Measurements from ENCODE around the gene CLCNKA. TPM values are rescaled to one million over a fixed set of nuclear protein-coding genes. Genes with fewer than 3 reads are reported as not detected.
A peak's percentile ranks its signal among the peaks of the same experiment; 100 is the strongest.

CLCNKA gene
- total RNA-seq, 1 experiment from 2014 or later, result 1.0 TPM

- H4K20me1 ChIP-seq (ENCODE audit: insufficient read depth), result no peaks in the 10 kb centered on the region
- no peaks in the 10 kb centered on the region for H3K27me3 ChIP-seq (ENCODE audit: insufficient read depth, low read depth)
- no peak overlapping the region for H2AFZ ChIP-seq
- no peaks in the 10 kb centered on the region for H3K36me3 ChIP-seq (ENCODE audit: low read depth)
- peaks cover 35% of the 10 kb centered on the region for H3F3A ChIP-seq (ENCODE audit: insufficient read depth, low read depth)
- peaks cover 42% of the 10 kb centered on the region for H3K4me1 ChIP-seq (replicated peaks; ENCODE audit: insufficient read depth)
- POLR2A ChIA-PET (ENCODE audit: unreplicated experiment), result no interaction called here
- no TSS peak for BruUV-seq (replicated peaks)
- no peak for TF ChIP-seq EZH2 (IDR thresholded peaks at IDR 0.05; ENCODE audit: low read depth)
- no peak overlapping the region for H3K27ac ChIP-seq
- no peaks in the 10 kb centered on the region for H3K79me2 ChIP-seq (ENCODE audit: low read depth)
- intact Hi-C loops (cut with micrococcal nuclease; ENCODE audit: unreplicated experiment), result no loop called here
- H3K9me2 ChIP-seq (ENCODE audit: insufficient read depth), result no peaks in the 10 kb centered on the region
- no peaks in the 10 kb centered on the region for H3K9me3 ChIP-seq (ENCODE audit: insufficient read depth, low read depth)
- no peak overlapping the region for H3K4me3 ChIP-seq
- DNase-seq, result no peak
- peak overlapping the region; percentile 79 for H3K4me2 ChIP-seq
- CTCF ChIA-PET, result interaction anchor here (0.6 to 0.7 kb wide), 2 partner anchors 74 to 143 kb away, joined by 3 read pairs; no protein-coding TSS in a partner anchor
These were observed 52.4 kb downstream of the CLCNKA start for GRCh38 chr1:16074217-16074616.

- peak overlapping the region; percentile 71 for H3K4me2 ChIP-seq
- CTCF ChIA-PET, result no interaction called here
- POLR2A ChIA-PET (ENCODE audit: unreplicated experiment), result no interaction called here
These were observed 53.6 kb downstream of the CLCNKA start for GRCh38 chr1:16075337-16076030.

GRCh38 chr1:16076031-16076864 lies 54.4 kb downstream of the CLCNKA start:
- Histone ChIP-seq H2AFZ (no peak overlapping the region), H3K27me3 (ENCODE audit: insufficient read depth, low read depth) (no peaks in the 10 kb centered on the region), H3F3A (ENCODE audit: insufficient read depth, low read depth) (peaks cover 43% of the 10 kb centered on the region), H4K20me1 (ENCODE audit: insufficient read depth) (no peaks in the 10 kb centered on the region), H3K4me2 (peak overlapping the region; percentile 71), H3K79me2 (ENCODE audit: low read depth) (no peaks in the 10 kb centered on the region), H3K36me3 (ENCODE audit: low read depth) (no peaks in the 10 kb centered on the region), H3K4me3 (no peak overlapping the region), H3K27ac (peak overlapping the region; percentile 48), H3K9me3 (ENCODE audit: insufficient read depth, low read depth) (no peaks in the 10 kb centered on the region), H3K9me2 (ENCODE audit: insufficient read depth) (no peaks in the 10 kb centered on the region), H3K4me1 (replicated peaks; ENCODE audit: insufficient read depth) (peaks cover 48% of the 10 kb centered on the region)
- intact Hi-C loops (cut with micrococcal nuclease; ENCODE audit: unreplicated experiment), result no loop called here
- TF ChIP-seq EZH2 (IDR thresholded peaks at IDR 0.05; ENCODE audit: low read depth), result no peak
- TF ChIP-seq CTCF (conservative IDR thresholded peaks at IDR 0.05), result no peak
- TSS peak; percentile 31 for BruUV-seq (replicated peaks)
- ChIA-PET POLR2A (ENCODE audit: unreplicated experiment) (interaction anchor here (0.9 kb wide), 1 partner anchor 276 kb away, joined by 5 read pairs; the partner anchor contains the start of gene FBXO42), CTCF (no interaction called here)
- peak; percentile 65 to 68 for DNase-seq

More at GRCh38 chr1:16075337-16076030, 53.6 kb downstream of the CLCNKA start:
- H3K79me2 ChIP-seq (ENCODE audit: low read depth), result no peaks in the 10 kb centered on the region
- intact Hi-C loops (cut with micrococcal nuclease; ENCODE audit: unreplicated experiment), result no loop called here
- TF ChIP-seq CTCF (conservative IDR thresholded peaks at IDR 0.05), result no peak
- TF ChIP-seq EZH2 (IDR thresholded peaks at IDR 0.05; ENCODE audit: low read depth), result no peak
- H3K4me3 ChIP-seq, result no peak overlapping the region
- DNase-seq, result no peak
- no peaks in the 10 kb centered on the region for H3K27me3 ChIP-seq (ENCODE audit: insufficient read depth, low read depth)
- peaks cover 48% of the 10 kb centered on the region for H3K4me1 ChIP-seq (replicated peaks; ENCODE audit: insufficient read depth)
- peaks cover 43% of the 10 kb centered on the region for H3F3A ChIP-seq (ENCODE audit: insufficient read depth, low read depth)
- BruUV-seq (replicated peaks), result TSS peak; percentile 69
- no peaks in the 10 kb centered on the region for H3K36me3 ChIP-seq (ENCODE audit: low read depth)
- H3K9me2 ChIP-seq (ENCODE audit: insufficient read depth), result no peaks in the 10 kb centered on the region
- H3K9me3 ChIP-seq (ENCODE audit: insufficient read depth, low read depth), result no peaks in the 10 kb centered on the region
- peak overlapping the region; percentile 48; the same call in 1 of the 2 replicates for H3K27ac ChIP-seq
- H2AFZ ChIP-seq, result no peak overlapping the region
- no peaks in the 10 kb centered on the region for H4K20me1 ChIP-seq (ENCODE audit: insufficient read depth)
